NCI-H1417 treated with DMSO at 0.1 percent for 48 hours (cell line): ENCODE measurements around the gene ARHGAP5.

Experiments
- DNase-seq: peaks from one replicate; lab custom pipeline; 2025; lab: John Stamatoyannopoulos, UW

Gene ARHGAP5

GRCh38 chr14:32183151-32184058 is 106.3 kb downstream of the ARHGAP5 start:
- no peak for DNase-seq

DNA sequence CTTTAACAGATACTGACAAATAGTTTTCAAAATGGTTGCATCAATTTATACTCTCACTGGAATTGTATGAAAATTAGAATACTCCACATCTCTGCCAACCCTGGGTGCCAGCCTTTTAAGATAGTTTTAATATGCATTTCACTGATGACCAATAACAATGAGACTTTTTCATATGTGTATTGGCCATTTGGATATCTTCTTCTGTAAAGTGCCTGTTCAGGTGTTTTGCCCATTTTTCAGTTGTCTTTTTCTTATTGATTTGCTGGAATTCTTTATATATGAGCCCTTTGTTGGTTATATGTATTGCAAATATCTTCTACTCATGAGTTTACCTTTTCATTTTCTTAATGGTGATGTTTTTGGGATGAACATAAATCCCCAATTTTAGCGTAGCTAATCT is 108.0 kb downstream of the ARHGAP5 start:
- DNase-seq, result no peak

DNA sequence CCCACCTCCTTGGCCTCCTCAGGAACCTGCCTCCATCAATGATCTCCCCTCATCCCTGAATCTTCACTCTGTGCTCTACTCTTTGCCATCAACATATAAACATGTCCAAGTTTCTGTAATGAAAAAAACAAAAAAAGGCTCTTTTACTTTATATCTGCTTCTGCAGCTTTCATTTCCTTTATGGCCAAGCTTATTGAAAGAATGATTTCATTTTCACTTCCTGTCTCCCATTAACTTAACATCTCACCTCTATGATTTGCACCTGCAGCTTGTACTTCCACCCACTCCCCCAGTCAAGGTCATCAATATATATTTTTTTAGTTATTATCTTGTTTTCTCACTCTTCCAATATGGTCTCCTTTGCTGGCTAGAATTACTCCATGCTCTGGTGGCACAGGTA is 109.1 kb downstream of the ARHGAP5 start:
- no peak for DNase-seq

DNA sequence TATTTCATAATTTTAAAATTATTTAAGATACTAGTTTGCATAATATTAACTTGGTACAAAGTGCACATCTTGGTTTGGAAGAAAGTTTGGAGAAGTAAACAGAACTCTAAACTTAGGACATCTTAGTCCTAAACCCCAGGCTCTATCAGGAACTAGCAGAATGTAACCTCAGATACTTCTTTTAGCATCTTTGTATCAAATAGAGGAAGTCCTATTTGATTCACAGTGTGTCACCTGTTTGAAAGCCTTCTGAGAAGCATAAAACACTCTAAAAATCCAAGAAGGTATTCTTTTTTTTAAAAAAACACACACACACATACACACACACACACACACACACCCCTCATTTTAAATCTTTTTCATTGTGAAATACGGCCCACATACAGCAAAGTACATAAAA is 112.7 kb downstream of the ARHGAP5 start:
- DNase-seq, result no peak

DNA sequence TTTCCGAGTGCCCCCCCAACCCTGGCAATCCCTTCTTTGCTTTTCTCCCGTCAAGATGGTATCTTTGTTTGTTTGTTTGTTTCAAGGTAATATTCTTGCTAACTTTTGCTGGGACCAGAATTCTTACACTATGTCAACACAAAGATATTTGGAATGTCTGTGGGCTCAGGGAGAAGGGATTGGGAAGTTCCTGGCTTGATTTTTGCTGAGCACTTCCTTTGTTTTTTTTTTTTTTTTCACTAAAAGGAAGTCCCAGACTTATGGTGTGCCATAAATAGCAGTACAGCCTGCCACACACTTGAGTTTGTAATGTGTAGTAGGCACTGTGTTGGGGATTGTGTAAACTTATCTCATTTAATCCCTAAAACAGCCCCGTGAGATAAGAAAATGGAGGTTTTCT is 113.6 kb downstream of the ARHGAP5 start:
- no peak for DNase-seq

DNA sequence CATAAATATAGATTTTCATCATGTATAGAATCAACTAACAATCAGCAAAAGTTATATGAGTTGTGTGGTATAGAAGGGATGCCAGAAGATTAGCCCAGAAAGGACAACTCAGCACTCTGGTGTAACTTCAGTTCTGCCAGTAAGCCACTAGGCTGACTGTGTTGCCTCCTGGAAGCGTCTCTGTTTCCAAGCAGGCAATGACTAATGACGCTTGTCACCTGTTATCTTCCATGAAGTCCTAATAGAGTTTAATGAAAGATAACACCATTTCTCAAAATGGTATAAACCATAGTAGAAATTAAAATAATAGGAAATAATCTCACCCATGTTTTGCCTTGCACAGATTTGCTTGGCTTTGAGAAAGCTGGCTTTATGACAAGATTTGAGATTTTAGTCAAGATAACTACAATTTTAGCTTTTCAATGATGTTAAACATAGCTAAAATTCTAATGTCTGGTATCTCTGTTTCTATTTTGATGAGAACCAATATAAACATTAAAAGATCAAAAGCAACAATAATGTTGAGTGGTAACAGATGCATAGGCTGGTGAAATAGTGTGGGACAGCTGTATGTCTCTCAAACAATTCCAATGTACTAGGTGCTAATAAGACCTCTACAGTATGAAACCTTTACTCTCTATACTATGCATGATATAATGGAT is 115.7 kb downstream of the ARHGAP5 start:
- no peak for DNase-seq

- no peak for DNase-seq
Observed at GRCh38 chr14:32193532-32193931, 116.4 kb downstream of the ARHGAP5 start.

DNA sequence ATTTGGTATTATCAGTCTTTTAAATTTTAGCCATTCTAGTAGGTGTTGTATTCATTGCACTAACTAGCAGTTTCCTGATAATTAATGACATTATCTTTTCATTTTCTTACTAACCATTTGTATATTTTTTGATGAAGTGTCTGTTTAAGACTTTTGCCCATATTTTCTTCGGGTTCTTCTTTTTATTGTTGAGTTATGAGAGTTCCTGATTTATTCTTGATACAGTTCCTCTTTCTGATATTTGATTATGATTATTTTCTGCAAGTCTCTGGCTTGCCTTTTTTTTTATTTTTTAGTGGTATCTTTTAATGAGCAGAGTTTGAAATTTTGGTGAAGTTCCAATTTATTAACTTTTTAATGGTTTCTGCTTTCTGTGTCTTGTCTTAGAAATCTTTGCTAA is 118.5 kb downstream of the ARHGAP5 start:
- DNase-seq, result no peak

DNA sequence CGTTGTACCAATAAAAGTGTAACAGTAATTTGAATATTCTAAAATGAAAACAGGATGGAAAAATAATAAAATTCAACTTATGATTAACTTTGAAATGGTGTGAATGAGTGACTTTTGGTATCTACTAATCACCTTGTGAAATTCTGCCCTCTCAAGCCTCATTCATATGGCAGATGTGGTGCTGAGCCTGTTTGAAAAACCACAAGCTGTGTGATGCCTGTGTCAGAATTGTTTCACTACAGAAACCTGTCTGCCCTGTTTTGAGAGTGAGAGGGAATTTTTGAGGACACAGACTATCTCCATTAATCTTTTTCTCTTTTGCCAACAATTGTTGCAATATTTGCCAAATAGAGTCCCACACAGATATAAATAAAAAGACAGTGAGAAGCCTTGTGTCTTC is 120.8 kb downstream of the ARHGAP5 start:
- no peak for DNase-seq

DNA sequence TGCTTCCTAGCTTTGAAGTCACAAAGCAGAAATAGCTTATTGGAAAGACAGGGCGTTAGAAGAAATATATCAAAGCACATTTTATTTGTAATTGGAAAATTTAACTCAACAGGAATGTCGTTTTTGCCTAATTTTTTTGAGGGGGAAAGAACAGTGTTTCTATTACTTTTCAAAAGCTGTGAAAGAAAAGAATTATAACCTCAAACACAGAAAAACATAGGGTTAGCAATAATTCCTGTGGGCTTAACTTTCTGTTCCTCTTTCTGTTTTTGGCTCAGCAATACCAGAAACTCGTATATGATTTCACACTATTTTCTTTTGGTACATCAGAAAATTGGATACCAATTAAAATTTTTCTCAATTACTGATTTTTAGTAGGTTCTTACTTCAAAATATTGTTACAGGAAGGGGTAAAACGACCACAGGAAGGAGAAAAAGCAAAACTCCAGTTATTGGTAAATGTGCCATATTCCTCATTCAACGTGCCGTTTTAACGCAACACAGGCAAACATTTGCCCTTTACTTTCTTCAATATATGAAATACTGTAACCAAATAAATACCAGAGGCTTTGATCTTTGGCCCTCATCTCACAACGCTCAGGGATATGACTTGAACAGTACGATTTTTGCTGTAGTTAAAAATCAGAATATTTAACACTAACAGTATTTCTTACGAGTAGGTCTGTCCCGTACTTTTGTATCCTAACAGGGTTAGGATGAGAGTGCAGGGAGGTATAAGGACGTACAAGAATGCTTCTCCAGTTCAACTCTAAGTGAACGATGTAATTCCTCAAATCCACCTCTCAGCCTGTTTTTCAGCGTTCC is 123.5 kb downstream of the ARHGAP5 start:
- DNase-seq, result no peak

DNA sequence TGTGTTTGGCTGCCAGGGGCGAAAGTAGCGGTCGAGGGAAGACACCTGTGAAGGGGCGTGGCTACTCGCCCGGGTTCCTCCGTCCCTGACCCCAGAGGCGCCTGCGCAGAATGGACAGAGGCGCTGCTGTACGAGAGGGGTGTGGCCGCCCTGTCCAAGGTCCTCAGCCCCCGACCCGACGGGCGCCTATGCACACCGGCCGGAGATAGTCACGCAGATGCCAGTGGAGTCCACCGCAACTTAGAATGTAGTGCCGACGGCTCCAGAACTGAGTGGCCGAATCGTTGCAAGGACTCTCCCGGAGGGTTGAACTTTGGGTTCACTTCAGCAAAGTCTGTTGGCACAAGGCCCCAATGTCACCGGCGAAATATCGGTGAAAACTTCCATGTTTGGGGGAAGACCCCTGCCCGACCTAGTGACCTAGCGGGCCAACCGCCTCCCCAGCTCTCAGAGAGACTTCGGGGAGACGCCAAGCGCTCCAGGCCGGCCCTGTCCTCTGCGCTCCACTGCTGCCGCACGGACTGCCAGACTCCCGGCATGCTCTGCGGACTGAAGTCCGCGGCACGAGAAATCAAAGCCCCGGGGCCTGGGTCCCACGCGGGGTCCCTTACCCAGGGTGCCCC is 124.2 kb downstream of the ARHGAP5 start:
- DNase-seq, result peak; percentile 74

GRCh38 chr14:32201816-32202490 is 124.8 kb downstream of the ARHGAP5 start, which contains the start of gene RNU6-7:
RNU6-7 (plus strand) TSS chr14:32202045.
- DNase-seq, result peak; percentile 37

DNA sequence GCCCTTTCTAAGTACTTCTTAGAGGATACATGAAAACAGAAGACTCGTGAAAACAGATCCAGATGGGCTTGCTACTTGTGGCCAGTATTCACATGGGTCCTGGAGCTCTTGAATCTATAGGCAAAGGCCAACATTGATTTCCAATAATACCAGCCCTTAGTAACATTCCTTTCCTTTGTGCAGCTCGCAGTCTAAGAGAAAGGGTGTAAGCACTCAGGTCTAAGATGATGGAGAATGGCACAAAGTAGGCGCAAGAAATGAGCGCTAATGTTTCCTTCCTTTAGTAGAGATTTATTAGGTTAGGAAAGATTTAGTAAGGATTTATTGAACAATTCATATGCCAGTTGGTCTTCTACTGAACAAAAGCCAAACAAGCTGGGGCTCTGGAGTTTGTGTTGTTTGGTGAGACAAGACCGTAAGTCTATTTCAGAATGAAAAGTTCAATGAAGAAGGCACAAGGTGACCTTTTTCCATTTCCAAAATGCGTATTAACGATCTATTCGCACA is 125.4 kb downstream of the ARHGAP5 start:
- DNase-seq, result no peak

DNA sequence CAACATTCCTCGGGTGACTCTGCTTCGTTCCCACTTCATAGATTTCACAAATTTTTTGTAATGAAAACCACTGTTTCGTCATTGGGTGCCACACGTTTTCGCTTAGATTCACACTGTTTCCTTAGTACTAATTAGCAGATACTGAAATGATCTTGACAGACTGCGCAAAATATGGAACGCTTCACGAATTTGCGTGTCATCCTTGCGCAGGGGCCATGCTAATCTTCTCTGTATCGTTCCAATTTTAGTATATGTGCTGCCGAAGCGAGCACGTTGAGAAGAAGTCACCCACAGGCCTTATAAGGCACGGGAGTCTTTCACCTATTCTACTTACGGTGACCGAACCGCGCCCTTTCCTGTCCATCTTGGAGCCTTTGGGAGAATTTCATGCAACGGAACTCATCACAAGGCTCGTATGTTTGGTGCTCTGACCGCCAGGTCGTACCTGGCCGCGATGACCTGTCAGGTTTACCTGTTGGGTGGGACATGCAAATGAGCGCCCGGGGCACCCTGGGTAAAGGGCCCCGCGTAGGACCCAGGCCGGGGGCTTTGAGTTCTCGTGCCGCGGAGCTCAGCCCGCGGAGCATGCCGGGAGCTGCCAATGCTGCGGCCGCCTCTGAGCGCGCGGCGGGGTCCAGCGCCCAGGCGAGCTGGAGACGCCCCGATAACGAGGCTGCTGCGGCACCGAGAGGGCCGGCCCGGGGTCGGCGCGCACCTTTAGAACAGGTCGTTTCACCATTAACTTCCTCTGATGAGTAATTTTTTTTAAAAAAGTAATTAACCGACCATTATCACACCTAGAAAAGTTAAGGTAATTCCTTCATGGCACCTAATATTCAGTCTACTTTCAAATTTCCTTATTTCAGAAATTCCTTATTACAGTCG is 126.1 kb downstream of the ARHGAP5 start, which contains the start of gene RNU6-8:
TSS of gene RNU6-8 (minus strand) at position 272 of the 885 bp plus-strand sequence.
- peak; percentile 79 for DNase-seq

DNA sequence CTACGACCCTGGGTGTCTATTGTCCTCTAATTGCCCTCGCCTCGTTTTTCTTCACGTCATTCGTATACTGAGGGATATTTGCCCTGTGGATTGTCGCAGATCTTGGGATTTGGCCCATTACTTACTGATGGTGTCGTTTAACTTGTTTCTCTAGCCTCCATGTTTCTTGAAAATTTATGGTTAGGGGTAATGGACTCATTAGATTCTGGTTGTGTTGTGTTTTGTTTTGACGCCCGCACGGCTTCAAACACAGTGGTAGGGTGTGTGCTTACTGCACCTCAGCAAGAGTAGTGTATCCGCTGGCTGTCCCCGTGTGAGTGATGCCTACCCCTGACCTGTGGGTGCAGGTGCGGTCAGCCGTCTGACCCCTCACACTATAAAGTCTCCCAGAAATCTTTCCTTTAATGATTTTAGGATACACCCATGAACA is 126.8 kb downstream of the ARHGAP5 start:
- no peak for DNase-seq

DNA sequence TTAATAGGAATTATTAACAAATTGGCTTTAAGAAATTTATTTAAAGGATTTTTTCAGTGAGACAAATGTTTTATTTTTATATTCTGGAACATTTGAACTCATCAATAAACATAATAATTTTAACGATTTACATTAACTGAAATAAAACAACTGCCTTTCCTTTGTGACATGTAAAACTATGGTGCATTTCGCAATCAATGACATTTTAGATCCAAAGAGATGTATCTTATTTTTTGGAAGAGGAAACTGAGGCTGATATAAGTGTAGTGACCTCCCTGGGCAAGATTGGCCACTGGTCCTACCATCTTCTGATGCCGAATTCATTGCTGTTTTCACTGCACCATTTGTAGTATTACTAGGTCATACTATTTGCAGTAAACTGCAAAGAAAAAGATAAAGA is 128.4 kb downstream of the ARHGAP5 start:
- no peak for DNase-seq

- DNase-seq, result no peak
Observed at GRCh38 chr14:32205984-32206383, 128.9 kb downstream of the ARHGAP5 start.

DNA sequence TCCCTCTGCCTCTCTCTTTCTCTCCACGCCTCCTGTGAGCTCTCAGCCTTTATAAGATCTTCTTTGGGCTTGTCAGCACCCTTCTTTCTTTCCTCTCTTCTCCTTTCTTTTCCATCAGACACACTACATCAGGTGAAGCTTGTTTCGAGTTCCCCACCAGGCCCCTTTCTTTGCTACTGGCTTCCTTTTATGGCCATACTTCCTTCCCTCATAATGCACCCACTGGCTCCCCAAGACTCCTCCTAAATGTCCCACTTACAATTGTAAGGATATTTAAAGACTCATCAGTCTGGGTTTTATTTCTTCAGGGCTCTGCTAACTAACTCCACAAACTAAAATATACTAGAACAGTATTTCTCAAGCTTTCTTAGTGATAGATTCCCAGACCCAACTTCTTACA is 129.4 kb downstream of the ARHGAP5 start:
- no peak for DNase-seq

- DNase-seq, result no peak
Observed at GRCh38 chr14:32208490-32208889, 131.4 kb downstream of the ARHGAP5 start.
